HG02938 (cell line): ENCODE results near the gene FOXS1.

Source experiments
- ATAC-seq: cut with Tn5 transposase; IDR thresholded peaks from one replicate; pipeline ENCODE4 v1.9.1; 2021; ENCODE audit warnings: mild to moderate bottlenecking, moderate library complexity; ENCODE audit not compliant: unreplicated experiment

The FOXS1 gene

GRCh38 chr20:31845300-31845863, at the start of gene FOXS1:
Gene FOXS1, minus strand, starts transcription at chr20:31845604. Its CDS starts 62 bp downstream, at chr20:31845542.
- no peak for ATAC-seq

GRCh38 chr20:31890646-31891045, 45.2 kb upstream of the FOXS1 start:
- ATAC-seq = no peak

- ATAC-seq = no peak
Measured at GRCh38 chr20:31883829-31884228, 38.4 kb upstream of the FOXS1 start.

- ATAC-seq = no peak
Measured at GRCh38 chr20:31881945-31882344, 36.5 kb upstream of the FOXS1 start.

GRCh38 chr20:31879143-31879987, 34.0 kb upstream of the FOXS1 start:
- ATAC-seq = peak; percentile 83

- ATAC-seq = no peak
Measured at GRCh38 chr20:31877684-31878083, 32.3 kb upstream of the FOXS1 start.

- no peak for ATAC-seq
Measured at GRCh38 chr20:31875671-31876070, 30.3 kb upstream of the FOXS1 start.

- no peak for ATAC-seq
Measured at GRCh38 chr20:31872406-31872805, 27.0 kb upstream of the FOXS1 start.

GRCh38 chr20:31871618-31871954, 26.2 kb upstream of the FOXS1 start:
- no peak for ATAC-seq

GRCh38 chr20:31870726-31871617, 25.6 kb upstream of the FOXS1 start:
- no peak for ATAC-seq

GRCh38 chr20:31869942-31870725, 24.7 kb upstream of the FOXS1 start, which contains the start of the genes DUSP15 and TTLL9:
Gene DUSP15, minus strand, starts transcription at chr20:31870527. Its CDS starts 190 bp downstream, at chr20:31870337.
Gene TTLL9, plus strand, starts transcription at chr20:31870634. Its CDS starts 493 bp downstream, at chr20:31871127.
- no peak for ATAC-seq

GRCh38 chr20:31869673-31869941, 24.2 kb upstream of the FOXS1 start:
- ATAC-seq = no peak

- no peak for ATAC-seq
Measured at GRCh38 chr20:31868853-31869672, 23.7 kb upstream of the FOXS1 start.

- no peak for ATAC-seq
Measured at GRCh38 chr20:31866221-31866620, 20.8 kb upstream of the FOXS1 start.

GRCh38 chr20:31864521-31865400, 19.4 kb upstream of the FOXS1 start:
- ATAC-seq = no peak

GRCh38 chr20:31863296-31864085, 18.1 kb upstream of the FOXS1 start:
- no peak for ATAC-seq

GRCh38 chr20:31862506-31862905, 17.1 kb upstream of the FOXS1 start:
- ATAC-seq = no peak

- no peak for ATAC-seq
Measured at GRCh38 chr20:31862157-31862470, 16.7 kb upstream of the FOXS1 start.
